ENCODE results near the gene ZNF580.

ZNF580 gene

GRCh38 chr19:55671054-55671378, 30.2 kb downstream of the ZNF580 start (continued):
- TF ChIP-seq ZNF10 (tag by site-specific recombination; IDR thresholded peaks at IDR 0.05) = peak; percentile 96
- no peak for TF ChIP-seq SP3 (tag by site-specific recombination; IDR thresholded peaks at IDR 0.05)
- TF ChIP-seq ZNF335 (tag by site-specific recombination; conservative IDR thresholded peaks at IDR 0.05) = 0 out of 2 replicates have a peak, but pooled peaks have one; percentile 2
- 0 out of 2 replicates have a peak, but pooled peaks have one; percentile 9 for TF ChIP-seq IKZF3 (tag by site-specific recombination; IDR thresholded peaks at IDR 0.05)
- TF ChIP-seq ZNF292 (tag by site-specific recombination; IDR thresholded peaks at IDR 0.05; ENCODE audit: borderline replicate concordance, low read depth) = no peak

- Histone ChIP-seq H3K9me3 (ENCODE audit: control insufficient read depth, insufficient read depth, low read depth, low read length) (no peaks in the 10 kb centered on the region), H3K4me3 (ENCODE audit: low read depth, low read length) (no peak overlapping the region), H3K4me1 (ENCODE audit: control insufficient read depth, insufficient read depth, low read length) (peaks cover 19% of the 10 kb centered on the region), H3K27ac (ENCODE audit: extremely low read depth, low read depth, low read length) (no peak overlapping the region), H3K36me3 (ENCODE audit: control insufficient read depth in 2 of 2, insufficient read depth in 1 of 2, low read length in 2 of 2) (peaks cover 29 to 59% of the 10 kb centered on the region in 2 experiments; a peak in 2 of 3 replicates)
- TF ChIP-seq HIC1 (tag by site-specific recombination; IDR thresholded peaks at IDR 0.05) (0 out of 2 replicates have a peak, but pooled peaks have one; percentile 14), ZNF596 (tag by site-specific recombination; IDR thresholded peaks at IDR 0.05) (no peak), TSHZ1 (tag by site-specific recombination; IDR thresholded peaks at IDR 0.05; ENCODE audit: borderline replicate concordance) (no peak), ZSCAN16 (tag by site-specific recombination; IDR thresholded peaks at IDR 0.05) (no peak)
- POLR2A ChIA-PET = interaction anchor here (0.7 to 1.6 kb wide), 2 partner anchors 25 to 449 kb away, joined by 4 to 5 read pairs; no protein-coding TSS in a partner anchor
- CTCF ChIA-PET = interaction anchor here (0.6 to 2.5 kb wide), 10 partner anchors 9 to 1759 kb away, joined by 3 to 35 read pairs (median 4); partner anchors contain the start of gene U2AF2
Measured at GRCh38 chr19:55672418-55672817, 31.6 kb downstream of the ZNF580 start.

- no peaks in the 10 kb centered on the region for H3K9me3 ChIP-seq (ENCODE audit: control insufficient read depth, insufficient read depth, low read depth, low read length)
- peak overlapping the region; percentile 74 for H3K27ac ChIP-seq (ENCODE audit: extremely low read depth, low read depth, low read length)
- H3K36me3 ChIP-seq (ENCODE audit: control insufficient read depth in 2 of 2, insufficient read depth in 1 of 2, low read length in 2 of 2) = peaks cover 20 to 59% of the 10 kb centered on the region in 2 experiments; a peak in 2 of 3 replicates
- ChIA-PET CTCF (interaction anchor here (1.2 to 1.8 kb wide), 3 partner anchors 17 to 26 kb away, joined by 4 to 9 read pairs (median 5); partner anchors contain the start of gene CCDC106), POLR2A (interaction anchor here (0.7 to 2.6 kb wide), 4 partner anchors 19 to 1010 kb away, joined by 3 to 12 read pairs (median 4); partner anchors contain the start of genes U2AF2 and ZNF581)
- peaks cover 19% of the 10 kb centered on the region for H3K4me1 ChIP-seq (ENCODE audit: control insufficient read depth, insufficient read depth, low read length)
- no peak overlapping the region for H3K4me3 ChIP-seq (ENCODE audit: low read depth, low read length)
- peak; percentile 33; the same call in 1 of the 2 replicates for TF ChIP-seq KLF1 (tag by site-specific recombination; IDR thresholded peaks at IDR 0.05)
- 0 out of 2 replicates have a peak, but pooled peaks have one; percentile 19 for TF ChIP-seq GLIS1 (tag by site-specific recombination; IDR thresholded peaks at IDR 0.05)
- 0 out of 2 replicates have a peak, but pooled peaks have one; percentile 37 for TF ChIP-seq KLF9 (tag by site-specific recombination; IDR thresholded peaks at IDR 0.05; ENCODE audit: low read depth)
- no peak for TF ChIP-seq ZNF148 (tag by site-specific recombination; IDR thresholded peaks at IDR 0.05; ENCODE audit: borderline replicate concordance)
- peak; percentile 16; the same call in 1 of the 2 replicates for TF ChIP-seq ZEB2 (tag by site-specific recombination; IDR thresholded peaks at IDR 0.05)
- peak; percentile 57 for TF ChIP-seq ZIC2 (tag by site-specific recombination; IDR thresholded peaks at IDR 0.05)
- TF ChIP-seq ZNF610 (tag by site-specific recombination; IDR thresholded peaks at IDR 0.05; ENCODE audit: borderline replicate concordance) = no peak
- TF ChIP-seq ZNF202 (tag by site-specific recombination; IDR thresholded peaks at IDR 0.05; ENCODE audit: borderline replicate concordance) = no peak
- no peak for TF ChIP-seq ZNF626 (tag by site-specific recombination; IDR thresholded peaks at IDR 0.05)
- no peak for TF ChIP-seq ZNF184 (tag by site-specific recombination; IDR thresholded peaks at IDR 0.05)
- TF ChIP-seq KLF8 (tag by site-specific recombination; IDR thresholded peaks at IDR 0.05) = peak; percentile 73; the same call in 1 of the 2 replicates
- TF ChIP-seq ZNF596 (tag by site-specific recombination; IDR thresholded peaks at IDR 0.05) = no peak
- TF ChIP-seq ZNF549 (tag by site-specific recombination; IDR thresholded peaks at IDR 0.05) = no peak
- no peak for TF ChIP-seq ZNF132 (tag by site-specific recombination; IDR thresholded peaks at IDR 0.05; ENCODE audit: borderline replicate concordance)
- peak; percentile 62 for TF ChIP-seq ZBTB6 (tag by site-specific recombination; IDR thresholded peaks at IDR 0.05)
Measured at GRCh38 chr19:55673465-55673864, 32.7 kb downstream of the ZNF580 start.

Measured in HEK293 (cell line).